ENCODE results near the gene UBR4. TPM values are rescaled to one million over a fixed set of nuclear protein-coding genes. Genes with fewer than 3 reads are reported as not detected.

UBR4 gene
- polyA plus RNA-seq, 1 donor from 2014 or later, result 49.7 TPM

DNA sequence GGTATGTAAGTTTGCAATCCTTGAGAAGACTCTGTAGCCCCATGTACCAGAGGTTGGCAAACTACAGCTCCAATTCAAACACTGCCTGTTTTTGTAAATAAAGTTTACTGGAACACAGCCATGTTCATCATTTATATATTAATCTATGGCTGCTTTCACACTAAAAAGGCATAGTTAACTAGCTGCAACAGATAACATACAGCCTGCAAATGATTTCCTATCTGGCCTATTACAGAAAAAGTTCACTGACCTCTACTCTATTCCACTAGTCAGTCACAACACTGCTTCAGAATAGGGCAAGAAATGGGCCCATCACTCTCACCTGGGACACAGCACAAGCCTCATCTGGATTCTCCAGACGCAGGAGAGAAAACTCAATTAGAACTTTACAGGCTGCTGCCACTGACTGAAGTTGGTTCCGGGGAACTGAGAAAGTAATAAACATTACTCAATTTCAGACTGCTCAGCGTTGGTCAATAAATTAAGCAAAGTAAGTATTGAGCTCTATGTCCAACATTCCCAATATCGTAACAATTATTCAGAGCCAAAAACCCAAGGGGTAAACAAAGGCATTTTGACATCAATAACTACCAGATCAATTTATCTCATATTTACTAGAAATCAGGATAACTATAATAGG, 10.6 kb downstream of the UBR4 start:
- TF ChIP-seq MXI1 (conservative IDR thresholded peaks at IDR 0.05; ENCODE audit: poor library complexity, severe bottlenecking) (no peak), RAD21 (conservative IDR thresholded peaks at IDR 0.05) (no peak), POLR2AphosphoS5 (IDR thresholded peaks at IDR 0.05) (no peak), EP300 (conservative IDR thresholded peaks at IDR 0.05; ENCODE audit: poor library complexity, severe bottlenecking) (no peak), EZH2 (IDR thresholded peaks at IDR 0.05; ENCODE audit: borderline replicate concordance, insufficient read depth, low read length, poor library complexity, severe bottlenecking) (no peak), TAF1 (IDR thresholded peaks at IDR 0.05; ENCODE audit: low read depth) (no peak), SMC3 (conservative IDR thresholded peaks at IDR 0.05; ENCODE audit: poor library complexity) (no peak)
- TF ChIP-seq, protein P1, sequence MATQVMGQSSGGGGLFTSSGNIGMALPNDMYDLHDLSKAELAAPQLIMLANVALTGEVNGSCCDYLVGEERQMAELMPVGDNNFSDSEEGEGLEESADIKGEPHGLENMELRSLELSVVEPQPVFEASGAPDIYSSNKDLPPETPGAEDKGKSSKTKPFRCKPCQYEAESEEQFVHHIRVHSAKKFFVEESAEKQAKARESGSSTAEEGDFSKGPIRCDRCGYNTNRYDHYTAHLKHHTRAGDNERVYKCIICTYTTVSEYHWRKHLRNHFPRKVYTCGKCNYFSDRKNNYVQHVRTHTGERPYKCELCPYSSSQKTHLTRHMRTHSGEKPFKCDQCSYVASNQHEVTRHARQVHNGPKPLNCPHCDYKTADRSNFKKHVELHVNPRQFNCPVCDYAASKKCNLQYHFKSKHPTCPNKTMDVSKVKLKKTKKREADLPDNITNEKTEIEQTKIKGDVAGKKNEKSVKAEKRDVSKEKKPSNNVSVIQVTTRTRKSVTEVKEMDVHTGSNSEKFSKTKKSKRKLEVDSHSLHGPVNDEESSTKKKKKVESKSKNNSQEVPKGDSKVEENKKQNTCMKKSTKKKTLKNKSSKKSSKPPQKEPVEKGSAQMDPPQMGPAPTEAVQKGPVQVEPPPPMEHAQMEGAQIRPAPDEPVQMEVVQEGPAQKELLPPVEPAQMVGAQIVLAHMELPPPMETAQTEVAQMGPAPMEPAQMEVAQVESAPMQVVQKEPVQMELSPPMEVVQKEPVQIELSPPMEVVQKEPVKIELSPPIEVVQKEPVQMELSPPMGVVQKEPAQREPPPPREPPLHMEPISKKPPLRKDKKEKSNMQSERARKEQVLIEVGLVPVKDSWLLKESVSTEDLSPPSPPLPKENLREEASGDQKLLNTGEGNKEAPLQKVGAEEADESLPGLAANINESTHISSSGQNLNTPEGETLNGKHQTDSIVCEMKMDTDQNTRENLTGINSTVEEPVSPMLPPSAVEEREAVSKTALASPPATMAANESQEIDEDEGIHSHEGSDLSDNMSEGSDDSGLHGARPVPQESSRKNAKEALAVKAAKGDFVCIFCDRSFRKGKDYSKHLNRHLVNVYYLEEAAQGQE (IDR thresholded peaks at IDR 0.05; ENCODE audit: borderline replicate concordance), result no peak
- TF ChIP-seq, protein P2, sequence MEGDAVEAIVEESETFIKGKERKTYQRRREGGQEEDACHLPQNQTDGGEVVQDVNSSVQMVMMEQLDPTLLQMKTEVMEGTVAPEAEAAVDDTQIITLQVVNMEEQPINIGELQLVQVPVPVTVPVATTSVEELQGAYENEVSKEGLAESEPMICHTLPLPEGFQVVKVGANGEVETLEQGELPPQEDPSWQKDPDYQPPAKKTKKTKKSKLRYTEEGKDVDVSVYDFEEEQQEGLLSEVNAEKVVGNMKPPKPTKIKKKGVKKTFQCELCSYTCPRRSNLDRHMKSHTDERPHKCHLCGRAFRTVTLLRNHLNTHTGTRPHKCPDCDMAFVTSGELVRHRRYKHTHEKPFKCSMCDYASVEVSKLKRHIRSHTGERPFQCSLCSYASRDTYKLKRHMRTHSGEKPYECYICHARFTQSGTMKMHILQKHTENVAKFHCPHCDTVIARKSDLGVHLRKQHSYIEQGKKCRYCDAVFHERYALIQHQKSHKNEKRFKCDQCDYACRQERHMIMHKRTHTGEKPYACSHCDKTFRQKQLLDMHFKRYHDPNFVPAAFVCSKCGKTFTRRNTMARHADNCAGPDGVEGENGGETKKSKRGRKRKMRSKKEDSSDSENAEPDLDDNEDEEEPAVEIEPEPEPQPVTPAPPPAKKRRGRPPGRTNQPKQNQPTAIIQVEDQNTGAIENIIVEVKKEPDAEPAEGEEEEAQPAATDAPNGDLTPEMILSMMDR (IDR thresholded peaks at IDR 0.05; ENCODE audit: poor library complexity, severe bottlenecking), result no peak
- Histone ChIP-seq H3K4me2 (ENCODE audit: low read length) (no peak overlapping the region), H3F3A (ENCODE audit: insufficient read depth, low read length, poor library complexity, severe bottlenecking) (no peaks in the 10 kb centered on the region), H3K79me2 (replicated peaks; ENCODE audit: insufficient read depth, low read length) (peaks cover 53% of the 10 kb centered on the region), H3K9ac (ENCODE audit: low read length) (no peak overlapping the region), H3K4me3 (ENCODE audit: low read length) (no peak overlapping the region), H3K36me3 (ENCODE audit: insufficient read depth, low read length) (no peaks in the 10 kb centered on the region), H3K27me3 (ENCODE audit: insufficient read depth, low read depth, low read length) (no peaks in the 10 kb centered on the region), H3K9me2 (ENCODE audit: insufficient read depth, low read length) (no peaks in the 10 kb centered on the region), H3K27ac (ENCODE audit: low read length) (no peak overlapping the region), H2AFZ (ENCODE audit: low read depth, low read length) (no peak overlapping the region), H3K9me3 (ENCODE audit: low read length) (no peaks in the 10 kb centered on the region), H4K20me1 (ENCODE audit: insufficient read depth) (no peaks in the 10 kb centered on the region)

DNA sequence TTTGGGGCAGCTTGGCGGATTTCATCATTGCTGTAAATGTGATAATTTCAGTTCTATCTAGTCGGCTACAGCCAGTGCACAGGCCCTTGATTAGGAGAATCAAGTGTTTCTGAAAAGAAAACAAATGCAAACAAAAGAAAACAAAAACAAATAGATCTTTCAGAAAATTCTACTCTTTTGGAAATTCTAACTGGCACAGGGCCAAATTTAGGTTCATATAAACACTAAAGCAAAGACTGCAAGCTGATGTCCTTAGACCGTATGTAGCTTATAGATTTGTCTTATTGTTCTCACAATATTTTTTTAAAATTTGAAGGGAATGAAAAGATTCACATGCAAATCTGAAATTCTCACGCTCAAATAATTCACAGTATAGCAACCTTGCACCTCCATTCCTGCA, 11.2 kb downstream of the UBR4 start:
- TF ChIP-seq EZH2 (IDR thresholded peaks at IDR 0.05; ENCODE audit: borderline replicate concordance, insufficient read depth, low read length, poor library complexity, severe bottlenecking) (no peak), RAD21 (conservative IDR thresholded peaks at IDR 0.05) (no peak), SMC3 (conservative IDR thresholded peaks at IDR 0.05; ENCODE audit: poor library complexity) (no peak), EP300 (conservative IDR thresholded peaks at IDR 0.05; ENCODE audit: poor library complexity, severe bottlenecking) (no peak), POLR2AphosphoS5 (IDR thresholded peaks at IDR 0.05) (no peak), MXI1 (conservative IDR thresholded peaks at IDR 0.05; ENCODE audit: poor library complexity, severe bottlenecking) (no peak), TAF1 (IDR thresholded peaks at IDR 0.05; ENCODE audit: low read depth) (no peak)
- TF ChIP-seq, protein P2 (IDR thresholded peaks at IDR 0.05; ENCODE audit: poor library complexity, severe bottlenecking), result no peak
- TF ChIP-seq, protein P1 (IDR thresholded peaks at IDR 0.05; ENCODE audit: borderline replicate concordance), result no peak
- Histone ChIP-seq H3K9me2 (ENCODE audit: insufficient read depth, low read length) (no peaks in the 10 kb centered on the region), H3K9me3 (ENCODE audit: low read length) (no peaks in the 10 kb centered on the region), H3K79me2 (replicated peaks; ENCODE audit: insufficient read depth, low read length) (peaks cover 48% of the 10 kb centered on the region), H3K27me3 (ENCODE audit: insufficient read depth, low read depth, low read length) (no peaks in the 10 kb centered on the region), H3K9ac (ENCODE audit: low read length) (no peak overlapping the region), H3K36me3 (ENCODE audit: insufficient read depth, low read length) (no peaks in the 10 kb centered on the region), H3K4me3 (ENCODE audit: low read length) (no peak overlapping the region), H4K20me1 (ENCODE audit: insufficient read depth) (no peaks in the 10 kb centered on the region), H3K4me2 (ENCODE audit: low read length) (no peak overlapping the region), H3K27ac (ENCODE audit: low read length) (peak overlapping the region; percentile 92), H3F3A (ENCODE audit: insufficient read depth, low read length, poor library complexity, severe bottlenecking) (no peaks in the 10 kb centered on the region), H2AFZ (ENCODE audit: low read depth, low read length) (no peak overlapping the region)
